Measurements from ENCODE around the gene RFPL3.
"Not testable (repeated sequence)": the region's sequence is repeated elsewhere in the genome, so short reads cannot be mapped to it uniquely, and the experiment has no call there.

RFPL3 gene

DNA sequence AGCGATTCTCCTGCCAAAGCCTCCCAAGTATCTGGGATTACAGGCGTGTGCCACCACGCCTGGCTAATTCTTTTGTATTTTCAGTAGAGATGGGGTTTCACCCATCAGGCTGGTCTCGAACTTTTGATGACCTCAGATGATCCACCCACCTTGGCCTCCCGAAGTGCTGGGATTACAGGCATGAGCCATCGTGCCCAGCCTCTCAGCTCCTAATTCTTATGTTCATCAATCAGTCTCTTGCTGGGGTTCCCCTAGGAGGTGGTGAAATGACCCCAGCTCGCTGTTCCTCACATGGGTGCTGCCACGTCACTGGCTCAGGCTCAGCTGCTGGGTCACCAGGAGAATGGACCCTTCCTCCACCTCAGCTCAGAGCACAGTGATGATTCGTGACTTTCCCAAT is at the start of gene RFPL3:
Gene RFPL3 (plus strand): TSS at position 301 of the 400 bp plus-strand sequence. CDS start 205 bp downstream, outside the sequence.
- not testable (repeated sequence) for DNase-seq (ENCODE audit: low read depth in 1 of 2, low spot score in 1 of 2)

DNA sequence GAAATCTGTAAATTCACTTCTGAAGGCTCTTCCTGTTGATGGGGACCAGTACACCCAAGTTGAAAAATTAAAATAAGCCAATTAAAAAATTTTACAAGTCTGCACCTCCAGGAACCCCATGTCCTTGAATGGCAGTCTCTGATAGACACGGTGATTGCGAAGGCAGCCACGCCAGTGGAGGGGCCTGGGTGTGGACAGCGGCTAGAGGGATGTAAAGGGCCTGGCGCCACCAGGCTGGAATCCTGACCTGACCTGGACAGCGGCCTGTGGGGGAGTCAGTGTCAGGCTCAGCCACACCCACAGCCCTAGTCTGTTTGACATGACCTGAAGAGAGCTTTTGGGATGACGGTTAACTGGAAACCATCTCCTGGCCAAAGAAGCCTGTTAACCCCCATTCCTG is 49.5 kb upstream of the RFPL3 start:
- DNase-seq (ENCODE audit: low read depth in 1 of 2, low spot score in 1 of 2): no peak

DNA sequence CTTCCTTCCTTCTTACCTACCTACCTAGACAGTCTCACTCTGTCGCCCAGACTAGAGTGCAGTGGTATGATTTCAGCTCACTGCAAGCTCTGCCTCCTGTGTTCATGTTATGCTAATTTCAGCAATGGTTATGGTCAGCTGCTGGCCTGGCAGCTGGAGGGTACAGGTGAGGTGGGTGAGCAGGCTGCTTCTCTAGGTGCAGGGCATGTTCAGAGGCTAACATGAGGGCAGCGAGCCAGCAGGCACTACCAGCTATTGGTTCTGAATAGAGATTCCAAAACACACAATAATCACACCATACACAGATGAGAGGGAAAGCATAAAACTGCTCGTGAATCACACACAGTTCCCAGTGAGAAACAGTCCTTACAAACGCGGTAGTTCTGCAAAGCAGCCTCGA is 48.7 kb upstream of the RFPL3 start:
- no peak for DNase-seq (ENCODE audit: low read depth in 1 of 2, low spot score in 1 of 2)

DNA sequence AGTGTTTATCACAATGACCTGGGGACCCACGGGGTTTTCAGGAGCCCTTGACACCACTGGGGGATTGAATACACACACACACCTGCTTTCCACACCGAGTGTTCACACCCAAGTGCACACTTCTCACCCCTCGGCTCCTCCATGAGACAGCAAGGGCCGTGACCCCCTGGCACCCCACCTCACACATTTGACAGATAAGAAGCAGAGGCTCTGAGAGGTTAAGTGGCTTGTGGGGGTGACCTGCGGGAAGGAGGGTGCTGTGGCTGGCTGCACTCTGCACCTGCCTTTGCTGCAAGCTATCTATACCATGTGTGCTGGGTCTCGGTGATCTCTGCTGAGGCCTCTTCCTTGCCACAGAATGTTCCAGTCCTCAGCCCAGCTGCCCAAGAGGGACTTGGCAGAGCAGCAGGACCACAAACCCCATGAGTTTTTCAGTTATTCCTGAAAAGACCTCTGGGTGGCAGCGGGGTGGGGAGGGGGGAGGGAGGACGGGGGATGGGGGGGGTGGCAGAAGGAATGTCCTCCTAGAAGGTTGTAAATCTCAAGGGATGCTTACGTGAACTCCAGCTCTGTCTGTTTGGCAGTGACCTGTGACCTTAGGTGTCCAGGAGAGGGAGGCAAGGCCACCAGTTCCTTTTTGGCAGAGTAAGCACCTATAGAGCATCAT is 47.9 kb upstream of the RFPL3 start:
- no peak for DNase-seq (ENCODE audit: low read depth in 1 of 2, low spot score in 1 of 2)

DNA sequence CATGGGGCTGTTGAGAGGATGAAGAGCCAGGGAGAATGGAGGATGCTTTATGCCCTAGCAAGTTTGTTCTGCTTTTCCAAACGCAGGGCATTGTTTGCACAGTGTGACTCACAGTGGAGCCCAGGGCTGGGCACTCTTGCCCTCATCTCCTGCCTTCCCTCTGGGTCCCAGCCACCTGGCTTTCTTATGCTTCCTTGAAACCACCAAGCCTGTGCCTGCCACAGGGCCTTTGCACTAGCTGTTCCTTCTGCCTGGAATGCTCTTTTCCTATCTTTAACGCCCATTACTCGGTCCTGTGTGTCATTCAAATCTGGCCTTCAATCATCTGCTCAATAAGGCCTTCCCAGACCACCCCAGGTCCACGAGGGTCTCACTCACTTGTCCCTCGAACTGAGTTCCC is 46.9 kb upstream of the RFPL3 start:
- no peak for DNase-seq (ENCODE audit: low read depth in 1 of 2, low spot score in 1 of 2)

DNA sequence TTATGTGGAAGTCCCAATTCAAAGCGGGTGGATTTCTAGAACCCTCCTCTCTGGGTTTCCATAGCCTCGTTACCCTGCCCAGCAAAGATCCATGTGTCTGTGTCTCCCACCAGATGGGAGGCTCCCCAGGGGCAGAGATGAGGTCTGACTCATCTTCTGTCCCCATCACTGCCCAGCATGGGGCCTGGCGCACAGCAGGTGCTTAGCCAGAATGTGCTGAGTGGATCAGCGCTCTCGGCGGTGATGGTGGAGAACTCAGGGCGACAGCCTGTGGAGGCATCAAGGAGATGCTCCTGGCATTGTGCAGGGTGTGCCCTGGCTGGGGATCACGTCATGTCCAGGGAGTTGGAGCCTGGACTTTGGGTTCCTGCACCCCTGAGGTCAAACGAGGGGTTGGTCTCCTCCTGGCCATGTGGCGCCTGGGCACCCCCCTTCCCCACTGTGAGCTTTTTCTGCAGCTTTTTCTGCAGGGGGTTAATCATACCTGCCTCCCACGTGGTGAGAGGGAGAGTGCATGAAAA is 46.1 kb upstream of the RFPL3 start:
- DNase-seq (ENCODE audit: low read depth in 1 of 2, low spot score in 1 of 2): no peak

DNA sequence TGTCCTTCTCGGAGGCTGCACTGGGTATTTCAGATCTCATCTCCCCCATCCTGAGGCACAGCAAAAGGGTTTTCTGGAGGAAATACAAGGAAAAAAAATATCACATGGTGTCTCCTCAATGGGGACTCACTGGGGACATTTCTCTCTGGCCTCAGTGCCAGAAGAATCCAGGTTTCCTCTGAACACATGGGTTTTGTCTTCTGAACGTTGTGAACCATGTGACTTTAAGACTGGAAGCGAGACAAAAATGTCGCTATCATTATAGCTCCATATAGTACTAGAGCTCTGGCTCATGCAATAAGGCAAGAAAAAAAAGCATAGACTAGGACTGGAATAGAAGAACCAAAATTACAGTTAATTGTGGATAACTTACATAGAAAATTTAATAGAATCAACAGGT is 44.9 kb upstream of the RFPL3 start:
- no peak for DNase-seq (ENCODE audit: low read depth in 1 of 2, low spot score in 1 of 2)

DNA sequence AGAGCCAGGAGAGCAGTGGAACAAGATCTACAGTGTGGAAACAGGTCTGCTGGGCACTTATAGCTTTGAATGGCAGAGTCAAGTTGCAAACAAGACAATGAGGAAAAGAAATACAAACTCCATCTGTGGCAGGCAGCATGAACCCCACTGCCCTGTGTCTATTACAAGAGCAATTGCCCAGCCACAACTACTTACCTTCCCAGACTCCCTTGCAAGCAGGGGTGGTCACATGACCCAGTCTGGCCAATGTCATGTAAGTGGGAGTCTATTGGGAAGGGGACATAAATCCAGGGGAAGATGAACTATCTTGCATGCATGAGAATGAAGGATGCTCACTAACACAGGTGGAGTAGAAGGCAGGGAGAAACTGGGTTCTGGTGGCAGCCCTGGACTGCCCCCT is 44.1 kb upstream of the RFPL3 start:
- no peak for DNase-seq (ENCODE audit: low read depth in 1 of 2, low spot score in 1 of 2)

DNA sequence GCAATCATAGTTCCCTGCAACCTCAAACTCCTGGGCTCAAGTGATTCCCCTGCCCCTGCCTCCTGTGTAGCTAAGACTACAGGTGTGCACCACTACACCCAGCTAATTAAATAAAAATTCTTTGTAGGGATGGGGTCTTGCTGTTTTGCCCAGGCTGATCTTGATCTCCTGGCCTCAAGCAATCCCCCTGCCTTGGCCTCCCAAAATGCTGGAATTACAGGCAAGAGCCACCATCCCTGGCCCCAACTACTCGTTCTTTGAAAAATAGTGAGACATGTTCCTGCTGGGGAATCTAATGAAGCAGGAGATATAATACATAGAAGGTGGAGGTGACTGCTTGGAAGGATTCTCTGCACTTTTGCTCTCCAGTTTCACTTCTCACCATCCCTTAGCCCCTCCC is 40.1 kb upstream of the RFPL3 start:
- DNase-seq (ENCODE audit: low read depth in 1 of 2, low spot score in 1 of 2): no peak

DNA sequence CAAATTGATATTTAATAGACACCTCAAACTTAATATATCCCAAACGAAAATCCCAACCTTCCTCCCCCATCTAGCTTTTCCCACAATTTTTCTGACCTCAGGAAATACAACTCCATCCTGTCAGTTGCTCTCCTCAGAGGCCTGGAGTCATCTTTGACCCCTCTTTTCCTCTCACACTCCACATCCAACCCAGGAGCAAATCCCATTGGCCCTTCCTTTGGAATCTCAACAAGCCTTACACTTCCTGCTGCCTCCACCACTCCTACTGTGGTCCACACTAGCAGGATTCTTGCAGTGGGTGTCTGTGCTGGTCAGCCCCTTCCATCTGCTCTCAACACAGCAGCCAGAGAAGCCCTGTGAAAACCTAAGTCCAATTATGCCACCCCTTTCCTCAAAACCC is 39.3 kb upstream of the RFPL3 start:
- DNase-seq (ENCODE audit: low read depth in 1 of 2, low spot score in 1 of 2): no peak

DNA sequence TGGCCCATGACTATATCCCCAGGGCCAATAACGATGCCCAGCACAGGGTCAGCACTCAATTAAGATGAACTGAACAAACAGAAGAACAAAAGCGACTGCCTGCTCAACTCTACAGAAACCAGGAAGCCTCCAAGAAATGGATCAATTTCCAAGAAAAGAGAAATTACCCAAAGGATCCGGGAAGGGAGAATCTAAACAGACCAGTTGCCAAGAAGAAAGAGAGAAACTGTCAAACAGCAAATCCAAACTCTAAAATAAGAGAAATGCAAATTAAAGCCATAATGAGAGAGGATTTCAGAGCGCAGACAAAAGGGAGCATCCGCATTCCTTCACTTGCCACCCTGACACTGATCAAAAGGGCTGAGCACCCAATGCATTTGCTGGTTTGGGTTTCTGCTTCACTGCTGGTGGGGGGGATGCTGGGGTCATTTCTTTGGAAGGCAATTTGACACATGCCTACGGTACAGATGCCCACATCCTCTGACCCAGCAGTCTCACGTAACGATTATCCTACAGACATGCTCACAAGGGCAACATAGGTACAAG is 37.7 kb upstream of the RFPL3 start:
- no peak for DNase-seq (ENCODE audit: low read depth in 1 of 2, low spot score in 1 of 2)

DNA sequence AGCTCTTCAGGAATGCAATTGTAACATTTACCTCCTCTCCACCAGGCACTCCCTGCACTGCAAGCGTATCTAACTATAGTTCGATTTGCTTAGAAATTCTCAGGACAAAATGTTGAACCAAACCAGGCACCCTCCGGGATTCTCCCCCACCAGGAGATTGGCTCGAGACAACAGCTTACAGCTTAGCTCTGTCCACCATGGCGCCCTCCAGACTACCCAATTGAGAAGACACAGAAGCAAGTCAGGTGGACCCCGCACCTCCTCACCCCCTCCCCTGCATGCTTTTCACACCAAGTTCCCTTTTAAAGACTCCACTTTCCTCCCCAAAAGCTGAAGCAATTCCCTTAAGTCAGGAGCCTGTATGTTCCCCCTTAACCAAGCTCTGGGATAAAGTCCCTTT is 34.7 kb upstream of the RFPL3 start:
- DNase-seq (ENCODE audit: low read depth in 1 of 2, low spot score in 1 of 2): no peak

DNA sequence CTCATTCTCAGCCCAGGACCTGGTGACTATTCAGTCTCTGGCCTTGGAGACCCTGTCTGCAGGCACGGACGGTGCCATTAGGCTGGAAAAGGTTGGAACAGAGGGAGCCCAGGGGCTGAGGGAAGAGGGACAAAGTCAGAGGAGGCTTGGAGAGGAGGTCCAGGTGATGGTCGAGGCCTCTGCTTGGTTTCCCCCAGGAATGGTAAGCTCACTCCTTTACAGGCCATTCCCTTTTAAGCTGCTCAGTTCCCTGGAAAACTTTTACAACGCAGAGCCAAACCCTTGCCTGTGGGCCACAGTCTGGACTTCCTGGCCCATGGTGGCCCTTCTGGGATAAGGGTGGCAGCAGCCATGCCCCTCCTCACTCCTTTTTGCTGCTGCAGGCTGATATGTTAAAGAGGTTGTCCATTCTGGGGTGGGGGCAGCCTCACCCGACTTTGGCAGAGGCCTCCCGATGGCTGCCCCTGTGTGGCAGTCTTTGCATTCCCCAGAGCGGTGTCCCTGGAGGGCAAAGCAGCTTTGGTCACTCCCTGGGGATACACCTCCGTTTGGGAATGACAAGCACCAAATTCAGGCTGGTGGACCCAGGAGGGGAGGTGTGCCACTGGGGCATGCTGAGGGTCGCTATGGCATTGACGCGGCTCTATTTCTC is 34.0 kb upstream of the RFPL3 start:
- no peak for DNase-seq (ENCODE audit: low read depth in 1 of 2, low spot score in 1 of 2)

DNA sequence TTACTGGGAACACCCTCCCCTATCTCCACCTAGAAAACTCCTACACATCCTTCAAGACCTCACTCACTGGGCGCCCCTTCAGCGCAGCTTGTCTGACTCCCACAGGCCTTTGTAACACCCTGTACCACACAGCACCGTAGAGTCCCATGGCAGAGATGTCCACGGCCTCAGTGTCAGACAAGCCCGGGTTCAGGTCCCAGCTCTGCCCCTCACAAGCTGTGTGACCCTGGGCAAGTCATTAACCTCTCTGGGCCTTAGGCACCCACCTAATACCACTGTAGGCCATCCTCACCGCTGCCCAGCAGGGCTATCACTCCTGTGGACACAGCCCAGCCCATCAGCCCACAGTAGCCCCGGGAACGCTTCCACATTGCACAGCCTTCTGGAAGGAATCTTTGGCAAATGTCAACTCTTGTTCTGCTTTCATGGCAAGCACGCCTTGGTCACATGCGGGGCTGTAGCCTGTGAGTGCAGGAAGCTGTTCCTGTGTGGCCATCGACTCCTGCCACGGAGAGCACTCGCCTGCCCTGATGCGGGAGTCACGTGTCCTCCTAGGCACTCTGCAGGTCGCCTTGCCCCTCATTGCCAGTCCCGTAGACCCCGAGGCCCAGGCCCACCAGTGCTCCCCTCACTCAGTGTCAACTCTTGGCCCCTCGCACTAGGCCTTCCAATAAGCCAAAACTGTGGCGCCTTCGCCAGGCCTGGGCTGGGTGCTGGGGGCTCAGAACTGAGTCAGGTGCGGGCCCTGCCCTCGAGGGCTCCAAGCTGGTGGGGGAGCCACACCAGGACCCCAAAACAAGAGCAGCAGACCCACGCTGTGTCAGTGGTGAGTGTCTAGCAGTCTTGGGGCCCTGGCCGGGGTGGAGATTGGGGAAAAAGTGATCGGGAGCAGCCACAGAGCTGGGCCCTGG is 32.9 kb upstream of the RFPL3 start:
- DNase-seq (ENCODE audit: low read depth in 1 of 2, low spot score in 1 of 2): no peak

DNA sequence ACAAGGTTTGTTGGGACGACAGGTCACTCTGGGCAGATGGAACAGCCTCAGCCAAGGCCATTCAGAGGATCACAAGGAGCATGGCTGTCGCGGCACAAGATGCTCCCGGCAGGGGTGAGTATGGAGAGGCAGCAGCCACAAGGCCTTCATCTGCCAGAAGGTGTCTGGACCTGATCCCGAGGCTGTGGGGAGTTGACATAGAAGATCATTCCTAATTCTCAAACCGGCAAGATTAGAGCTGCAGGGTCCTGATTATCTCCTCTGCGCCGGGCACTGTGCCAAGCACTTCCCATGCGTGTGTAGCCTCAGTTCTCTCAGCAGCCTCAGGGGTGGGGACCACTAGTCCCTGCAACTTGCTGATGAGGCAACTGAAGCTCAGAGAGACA is 32.3 kb upstream of the RFPL3 start:
- DNase-seq (ENCODE audit: low read depth in 1 of 2, low spot score in 1 of 2): no peak

DNA sequence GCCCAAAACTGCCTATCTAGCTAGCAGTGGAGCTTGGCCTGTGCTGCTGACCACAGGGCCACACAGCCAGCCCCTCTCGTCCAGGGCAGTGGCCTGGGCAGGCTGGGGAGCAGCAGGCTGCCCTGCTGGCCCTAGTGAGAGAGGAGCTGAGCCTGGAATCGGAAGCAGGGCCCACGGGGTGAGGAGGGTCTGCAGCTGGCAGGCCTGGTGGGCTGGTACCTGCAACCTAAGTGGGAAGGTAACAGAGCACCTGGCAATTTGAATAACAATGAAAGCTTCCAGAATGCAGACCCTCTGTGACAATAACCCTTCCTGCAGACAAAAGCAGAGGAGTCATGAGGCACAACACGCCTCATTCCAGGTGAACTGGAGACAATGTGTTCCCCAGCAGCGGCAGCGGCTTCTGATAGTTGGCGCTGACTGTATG is 31.8 kb upstream of the RFPL3 start:
- DNase-seq (ENCODE audit: low read depth in 1 of 2, low spot score in 1 of 2): no peak

DNA sequence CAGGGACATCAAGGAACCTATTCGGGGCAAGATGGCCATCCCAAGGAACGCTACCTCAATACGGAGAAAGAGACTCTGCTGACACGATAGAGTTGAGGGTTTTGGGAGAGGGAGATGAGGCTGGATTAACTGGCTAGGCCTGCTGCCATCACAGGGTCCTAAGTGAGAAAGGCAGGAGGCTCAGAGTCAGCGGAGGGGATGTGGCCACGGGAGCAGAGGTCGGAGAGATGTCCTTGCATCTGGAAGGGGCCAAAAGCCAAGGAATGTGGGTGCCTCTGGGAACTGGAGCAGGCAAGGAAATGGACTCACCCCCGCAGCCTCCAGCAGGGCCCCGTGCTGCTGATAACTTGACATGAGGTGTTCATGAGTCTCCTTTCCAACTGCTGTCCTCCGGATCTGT is 31.0 kb upstream of the RFPL3 start:
- no peak for DNase-seq (ENCODE audit: low read depth in 1 of 2, low spot score in 1 of 2)

DNA sequence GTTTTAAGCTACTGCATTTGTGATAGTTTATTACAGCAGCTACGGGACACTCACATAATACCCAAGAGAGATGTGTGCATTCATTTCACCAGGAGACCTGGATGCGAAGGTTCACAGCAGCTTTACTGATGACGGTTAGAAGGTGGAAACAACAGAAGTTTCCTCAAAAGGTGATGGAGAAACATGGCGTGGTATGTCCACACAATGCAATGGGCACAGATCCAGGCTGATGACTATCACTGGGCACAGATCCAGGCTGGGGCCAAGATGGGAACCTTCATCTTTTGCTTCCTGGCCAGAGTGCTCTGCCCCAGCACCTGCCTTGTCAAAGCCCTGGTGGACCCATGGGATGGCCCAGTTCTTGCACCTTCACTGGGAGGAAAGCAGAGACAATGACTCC is 30.6 kb upstream of the RFPL3 start:
- no peak for DNase-seq (ENCODE audit: low read depth in 1 of 2, low spot score in 1 of 2)

DNA sequence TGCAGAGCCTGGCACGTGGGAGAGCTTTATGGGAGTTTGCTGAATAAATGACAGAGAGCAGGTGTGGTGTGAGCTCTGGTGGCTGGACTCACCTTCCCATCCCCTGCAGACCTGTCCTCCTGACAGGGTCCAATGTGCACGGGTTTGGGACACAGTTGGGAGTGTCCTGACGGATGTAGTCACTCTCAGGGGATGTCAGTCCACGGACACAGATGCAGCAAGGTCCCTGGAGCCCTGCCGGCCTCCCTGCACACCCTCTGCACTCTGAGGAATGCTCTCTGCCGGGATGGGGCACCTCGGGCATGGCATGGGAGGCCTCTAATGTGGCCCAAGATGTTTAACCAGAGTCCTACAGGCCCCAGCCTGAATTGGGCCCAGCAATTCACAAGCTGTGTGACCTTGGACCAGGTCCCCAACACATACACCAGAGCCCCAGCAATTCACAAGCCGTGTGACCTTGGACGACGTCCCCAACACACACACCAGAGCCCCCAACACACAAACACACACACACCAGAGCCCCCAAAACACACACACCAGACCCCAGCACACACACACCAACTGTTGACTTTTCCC is 30.0 kb upstream of the RFPL3 start:
- DNase-seq (ENCODE audit: low read depth in 1 of 2, low spot score in 1 of 2): no peak

DNA sequence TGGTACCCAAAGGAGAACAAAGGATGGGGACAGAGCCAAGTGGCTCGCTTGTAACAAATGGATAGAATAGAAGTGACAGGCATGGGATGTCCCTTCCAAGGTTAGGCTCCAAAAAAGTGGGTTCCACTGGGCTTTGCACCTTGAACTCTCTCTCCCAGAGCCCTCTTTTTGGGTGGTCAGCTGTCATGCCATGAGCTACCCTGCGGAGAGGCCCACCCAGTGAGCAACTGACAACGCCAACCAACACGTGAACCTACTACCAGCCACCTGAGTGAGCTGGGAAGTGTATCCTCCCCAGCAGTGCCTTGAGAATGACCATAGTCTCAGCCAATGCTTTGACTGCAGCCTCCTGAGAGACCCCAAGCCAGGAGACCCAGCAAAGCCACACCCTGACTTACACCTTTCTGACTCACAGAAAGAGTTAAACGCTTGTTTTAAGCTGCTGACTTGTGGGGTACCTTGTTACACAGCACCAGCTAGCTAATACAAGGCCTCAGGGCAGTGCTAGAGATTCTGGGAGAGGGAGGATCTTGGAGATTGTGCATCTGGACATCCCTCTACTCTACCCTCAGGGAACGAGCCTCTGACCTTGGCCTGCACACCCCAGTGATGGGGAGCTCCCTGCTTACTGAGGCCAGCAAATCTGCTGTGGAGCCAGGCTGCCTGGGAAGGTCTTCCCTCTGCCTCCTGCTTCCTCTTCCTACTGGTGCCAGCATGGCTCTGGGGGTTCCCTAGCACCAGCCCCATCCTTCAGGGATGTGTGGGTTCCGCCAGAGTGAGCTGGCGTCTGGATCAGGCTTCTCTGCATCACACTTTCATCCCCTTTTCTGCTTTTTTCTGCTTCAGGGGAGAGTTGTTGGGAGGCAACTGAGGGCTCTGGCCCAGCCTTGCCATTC is 29.1 kb upstream of the RFPL3 start:
- no peak for DNase-seq (ENCODE audit: low read depth in 1 of 2, low spot score in 1 of 2)
